ENCODE data around the gene SLC25A12. TPM values are rescaled to one million over a fixed set of nuclear protein-coding genes. Genes with fewer than 3 reads are reported as not detected.

The SLC25A12 gene
- polyA plus RNA-seq, 3 donors, result 6.5 to 8.8 (median 7.0) TPM

- H3K79me2 ChIP-seq (ENCODE audit: insufficient read depth, low read length), result no peaks in the 10 kb centered on the region
- no peak overlapping the region for H3K4me3 ChIP-seq (replicated peaks in 1 of 3; ENCODE audit: low read depth in 2 of 3, low read length in 3 of 3)
- no peak for DNase-seq
- Mint-ChIP-seq H3K27ac (no peak overlapping the region), H3K4me1 (no peaks in the 10 kb centered on the region), H3K36me3 (peaks cover 25 to 31% of the 10 kb centered on the region in 2 donors), H3K9me3 (peaks cover 4 to 13% (median 9%) of the 10 kb centered on the region in 7 donors), H3K4me3 (no peak overlapping the region), H3K27me3 (ENCODE audit: low read depth in 3 of 3) (no peaks in the 10 kb centered on the region)
- no peak overlapping the region for H3K4me2 ChIP-seq (replicated peaks; ENCODE audit: extremely low read depth, low read length, poor library complexity, severe bottlenecking)
- no peak for TF ChIP-seq CTCF (IDR thresholded peaks at IDR 0.05)
- WGBS (ENCODE audit: insufficient coverage), result 88% methylated on average over 6 of the region's 12 CpGs
- no peak overlapping the region for H2AFZ ChIP-seq (ENCODE audit: insufficient read depth, low read depth, low read length, poor library complexity, severe bottlenecking)
- H3K4me1 ChIP-seq (ENCODE audit: control insufficient read depth in 1 of 2, insufficient read depth in 2 of 2, low read length in 2 of 2), result no peaks in the 10 kb centered on the region
- peaks cover 6 to 11% of the 10 kb centered on the region in 2 donors for H3K36me3 ChIP-seq (replicated peaks in 1 of 2; ENCODE audit: control insufficient read depth in 1 of 2, insufficient read depth in 2 of 2, low read length in 2 of 2)
- H3K27ac ChIP-seq (ENCODE audit: low read depth in 1 of 2, low read length in 2 of 2), result no peak overlapping the region
- intact Hi-C loops (cut with micrococcal nuclease), result no loop called here
- peaks cover 8% of the 10 kb centered on the region for H4K20me1 ChIP-seq (ENCODE audit: insufficient read depth, low read length)
- no peak overlapping the region for H3K9ac ChIP-seq (ENCODE audit: insufficient read depth, low read length, poor library complexity, severe bottlenecking)
- no peaks in the 10 kb centered on the region for H3K27me3 ChIP-seq (ENCODE audit: control insufficient read depth in 2 of 2, insufficient read depth in 2 of 2, low read length in 2 of 2)
- no peaks in the 10 kb centered on the region for H3K9me3 ChIP-seq (replicated peaks in 1 of 2; ENCODE audit: control insufficient read depth in 1 of 2, insufficient read depth in 1 of 2, low read length in 2 of 2)
Measured at GRCh38 chr2:171874963-171875362, 19.1 kb downstream of the SLC25A12 start.

GRCh38 chr2:171874517-171874916, 19.5 kb downstream of the SLC25A12 start:
- no peak overlapping the region for H3K27ac ChIP-seq (ENCODE audit: low read depth in 1 of 2, low read length in 2 of 2)
- H3K79me2 ChIP-seq (ENCODE audit: insufficient read depth, low read length), result no peaks in the 10 kb centered on the region
- Mint-ChIP-seq H3K27me3 (ENCODE audit: low read depth in 3 of 3) (no peaks in the 10 kb centered on the region), H3K9me3 (peaks cover 4 to 13% (median 9%) of the 10 kb centered on the region in 7 donors), H3K4me1 (no peaks in the 10 kb centered on the region), H3K4me3 (no peak overlapping the region), H3K27ac (no peak overlapping the region), H3K36me3 (peaks cover 25 to 31% of the 10 kb centered on the region in 2 donors)
- no peak for TF ChIP-seq CTCF (IDR thresholded peaks at IDR 0.05)
- H4K20me1 ChIP-seq (ENCODE audit: insufficient read depth, low read length), result peaks cover 8% of the 10 kb centered on the region
- H3K36me3 ChIP-seq (replicated peaks in 1 of 2; ENCODE audit: control insufficient read depth in 1 of 2, insufficient read depth in 2 of 2, low read length in 2 of 2), result peaks cover 6 to 11% of the 10 kb centered on the region in 2 donors
- no peak overlapping the region for H3K4me3 ChIP-seq (replicated peaks in 1 of 3; ENCODE audit: low read depth in 2 of 3, low read length in 3 of 3)
- H3K9ac ChIP-seq (ENCODE audit: insufficient read depth, low read length, poor library complexity, severe bottlenecking), result no peak overlapping the region
- intact Hi-C loops (cut with micrococcal nuclease), result no loop called here
- H3K4me1 ChIP-seq (ENCODE audit: control insufficient read depth in 1 of 2, insufficient read depth in 2 of 2, low read length in 2 of 2), result no peaks in the 10 kb centered on the region
- no peak for DNase-seq
- no peak overlapping the region for H2AFZ ChIP-seq (ENCODE audit: insufficient read depth, low read depth, low read length, poor library complexity, severe bottlenecking)
- H3K27me3 ChIP-seq (ENCODE audit: control insufficient read depth in 2 of 2, insufficient read depth in 2 of 2, low read length in 2 of 2), result no peaks in the 10 kb centered on the region
- no peak overlapping the region for H3K4me2 ChIP-seq (replicated peaks; ENCODE audit: extremely low read depth, low read length, poor library complexity, severe bottlenecking)
- WGBS (ENCODE audit: insufficient coverage), result 75% methylated on average over 1 of the region's 1 CpG
- H3K9me3 ChIP-seq (replicated peaks in 1 of 2; ENCODE audit: control insufficient read depth in 1 of 2, insufficient read depth in 1 of 2, low read length in 2 of 2), result no peaks in the 10 kb centered on the region

Measured in CD14-positive monocyte (primary cell).